Amniotic stem cell (primary cell): Measurements from ENCODE around the gene HAUS2.
"Not testable (repeated sequence)": the region's sequence is repeated elsewhere in the genome, so short reads cannot be mapped to it uniquely, and the experiment has no call there.

ENCODE experiments used
- DNase-seq: peaks from one replicate; lab custom pipeline; 2025; lab: John Stamatoyannopoulos, UW

HAUS2 gene

DNA sequence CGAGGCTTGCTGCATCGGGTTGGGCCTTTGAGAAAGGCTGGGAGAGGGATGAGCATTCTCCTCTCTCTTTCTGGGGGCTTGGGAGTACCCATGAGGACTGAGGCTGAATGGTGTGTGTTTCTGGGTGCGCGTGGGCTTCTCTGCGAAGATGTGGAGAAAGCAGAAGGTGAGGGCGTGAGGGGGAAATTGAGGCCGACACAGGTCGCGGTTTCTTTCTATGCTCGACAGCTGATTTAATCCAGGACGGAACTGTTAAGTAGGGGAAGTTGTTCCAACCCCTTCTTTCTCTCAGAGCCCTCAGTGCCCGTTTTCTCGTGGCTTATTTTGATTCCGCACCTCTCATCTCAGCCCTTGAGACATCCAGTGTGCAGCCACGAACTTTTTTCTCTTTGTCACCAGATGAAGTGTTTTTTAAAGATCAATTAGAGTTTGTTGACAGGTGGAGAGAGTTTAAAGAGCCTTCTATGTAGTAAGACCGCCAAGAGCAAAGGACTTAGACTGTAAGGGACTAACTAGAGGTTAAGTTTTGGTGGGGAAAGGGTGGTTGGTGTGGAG, 27.5 kb downstream of the HAUS2 start:
- no peak for DNase-seq

DNA sequence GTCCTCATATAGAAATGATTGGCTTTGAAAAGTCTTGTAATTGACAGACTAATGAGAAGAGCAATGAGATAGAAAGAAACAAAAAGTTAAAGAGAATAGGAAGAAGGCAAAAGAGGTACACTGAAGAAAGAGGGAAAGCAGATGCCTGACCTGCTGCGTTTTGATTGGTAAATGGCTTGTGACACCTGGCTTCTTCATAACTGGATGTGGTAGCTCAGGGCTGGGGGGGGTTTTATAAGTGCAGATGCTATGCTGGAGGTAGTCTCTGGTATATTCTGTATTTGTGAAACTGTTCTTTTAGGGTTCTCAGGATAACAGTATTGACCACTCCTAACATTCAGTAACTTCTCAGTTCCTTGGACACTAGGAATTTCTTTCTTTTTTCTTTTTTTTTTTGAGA, 28.1 kb downstream of the HAUS2 start:
- no peak for DNase-seq

DNA sequence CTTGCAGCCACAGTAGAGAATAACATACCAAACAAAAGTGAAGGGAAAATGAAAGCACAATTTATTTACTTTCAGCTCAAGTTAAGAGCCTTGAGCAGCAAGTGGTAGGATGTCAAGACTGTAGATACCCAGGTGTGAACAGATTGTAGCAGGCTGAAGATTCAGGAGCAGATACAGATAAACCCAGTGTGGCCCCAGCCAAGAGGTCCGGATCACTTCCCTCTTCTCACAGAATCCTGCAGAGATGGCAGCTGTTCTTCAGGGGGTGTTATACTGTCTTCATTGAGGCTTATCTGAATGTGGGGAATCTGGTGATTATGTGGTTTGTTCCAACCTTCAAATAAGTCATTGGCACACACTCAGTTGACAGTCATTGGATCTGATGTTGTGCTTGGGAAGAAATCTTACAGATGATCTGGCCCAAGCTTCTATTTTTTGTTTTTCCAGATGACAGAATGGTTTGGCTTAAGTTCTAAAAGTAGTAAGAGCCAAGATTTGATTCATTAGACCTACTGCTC, 28.9 kb downstream of the HAUS2 start:
- DNase-seq = no peak

GRCh38 chr15:42578984-42579537, 30.4 kb downstream of the HAUS2 start:
- no peak for DNase-seq

DNA sequence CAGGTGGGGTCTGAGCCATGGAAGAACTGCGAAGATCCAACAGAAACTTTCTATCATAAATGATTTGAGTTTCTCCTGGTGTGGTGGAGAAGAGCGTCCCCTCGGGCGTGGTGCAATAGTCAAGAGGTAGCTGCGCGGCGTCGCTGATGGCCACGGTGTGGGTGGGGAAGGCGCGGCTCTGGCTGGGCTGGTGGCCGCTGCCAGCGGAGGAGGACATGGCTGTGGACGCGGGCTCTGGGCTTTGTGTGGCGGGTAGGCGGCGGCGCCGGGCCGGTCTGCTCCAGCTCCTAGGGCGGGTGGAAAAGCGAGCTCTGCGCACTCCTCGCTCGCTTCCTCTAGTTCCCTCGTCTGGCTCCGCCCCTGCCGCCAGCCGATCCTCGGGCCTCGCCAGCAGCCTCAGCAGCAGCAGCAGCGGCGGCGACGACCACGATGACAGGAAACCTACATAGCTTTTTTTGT, 32.7 kb downstream of the HAUS2 start:
- DNase-seq = peak; percentile 70

DNA sequence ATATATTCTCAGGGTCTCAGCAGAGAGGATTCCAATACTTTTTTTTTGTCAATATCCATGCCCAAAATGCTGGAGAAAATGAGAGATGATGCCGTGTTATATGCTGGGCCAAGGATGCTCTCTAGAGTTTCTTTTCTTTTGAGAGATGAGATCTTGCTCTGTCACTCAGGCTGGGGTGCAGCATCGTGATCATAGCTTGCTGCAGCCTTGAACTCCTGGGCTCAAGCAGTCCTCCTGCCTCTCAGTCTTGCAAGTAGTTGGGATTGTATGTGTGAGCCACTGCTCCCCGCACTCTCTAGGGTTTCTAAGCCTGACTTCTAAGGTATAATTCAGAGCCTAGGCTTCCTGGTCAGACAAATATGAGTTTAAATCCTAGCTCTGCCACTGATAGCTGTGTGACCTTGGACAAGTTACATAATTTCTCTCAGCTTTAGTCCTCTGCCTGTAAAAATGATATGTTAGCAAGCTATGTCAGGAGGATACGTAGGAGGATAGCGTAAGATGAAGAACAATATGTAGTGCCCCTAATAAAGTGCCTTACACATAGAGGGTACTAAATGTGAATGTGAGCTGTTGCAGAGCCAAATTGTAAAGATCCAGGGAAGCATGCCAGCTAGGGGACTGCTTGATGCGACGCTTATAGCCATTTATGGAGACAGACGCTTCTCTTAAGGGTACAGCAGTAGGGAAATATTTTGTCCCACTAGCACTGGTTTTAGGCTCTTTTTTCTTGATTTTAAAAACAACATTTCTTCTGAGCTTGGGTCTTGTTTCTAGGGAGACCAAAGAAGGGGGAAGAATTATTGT, 34.1 kb downstream of the HAUS2 start:
- DNase-seq = no peak

DNA sequence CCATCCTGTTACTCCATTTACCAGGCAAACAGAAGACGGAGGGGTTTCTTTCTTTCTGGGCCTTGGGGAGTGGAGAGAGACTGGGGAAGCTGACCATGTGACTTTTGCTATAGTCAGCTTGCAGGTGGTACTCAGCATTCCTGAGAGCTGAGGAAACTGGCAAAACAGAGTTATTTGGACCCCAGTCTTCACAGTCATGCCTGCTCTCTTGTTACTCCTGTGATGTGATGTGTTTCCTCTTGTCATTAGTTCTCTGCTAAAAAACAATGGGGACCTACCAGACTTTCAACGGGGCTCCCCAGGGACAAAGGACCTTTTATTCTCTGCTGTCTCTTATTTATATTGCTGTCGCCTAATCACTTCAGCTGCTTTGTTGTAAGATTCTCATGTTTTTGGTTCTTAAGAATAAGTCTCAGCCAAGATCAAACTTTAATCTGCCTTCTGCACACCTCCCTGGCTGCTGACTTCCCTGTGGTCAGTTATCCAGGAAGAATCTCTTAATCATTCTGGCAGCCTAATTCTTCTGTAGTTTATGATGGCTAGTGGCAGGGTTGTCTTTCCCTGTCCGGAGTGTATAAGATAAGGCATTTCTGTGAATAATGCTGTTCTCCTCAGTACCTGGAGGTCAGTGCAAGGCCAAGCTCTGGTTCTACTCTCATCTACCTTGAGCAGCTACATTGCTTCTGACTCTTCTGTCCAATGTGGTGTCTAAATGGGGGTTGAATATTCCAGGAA, 35.6 kb downstream of the HAUS2 start:
- DNase-seq = no peak

DNA sequence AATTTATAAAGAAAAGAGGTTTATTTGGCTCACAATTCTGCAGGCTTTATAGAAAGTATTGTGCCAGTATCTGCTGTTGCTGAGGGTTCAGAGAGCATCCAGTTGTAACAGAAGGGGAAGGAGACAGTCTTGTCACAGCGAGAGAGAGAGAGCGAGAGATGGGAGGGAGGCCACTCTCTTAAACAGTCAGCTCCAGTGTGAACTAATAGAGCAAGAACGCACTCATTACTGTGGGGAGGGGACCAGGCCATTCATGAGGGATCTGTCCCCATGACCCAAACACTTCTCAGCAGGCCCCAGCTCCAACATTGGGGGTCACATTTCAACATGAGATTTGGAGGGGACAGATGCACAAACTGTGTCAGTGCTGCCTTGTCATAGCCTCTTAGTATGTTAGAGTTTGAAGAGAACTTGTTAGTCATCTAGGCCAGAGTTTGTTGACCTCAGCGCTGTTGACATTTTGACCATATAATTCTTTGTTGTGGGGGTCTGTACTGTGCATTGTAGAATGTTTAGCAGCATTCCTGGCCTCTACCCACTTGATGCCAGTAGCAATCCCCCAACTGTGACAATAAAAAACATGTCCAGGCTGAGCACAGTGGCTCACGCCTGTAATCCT, 42.1 kb downstream of the HAUS2 start:
- no peak for DNase-seq

DNA sequence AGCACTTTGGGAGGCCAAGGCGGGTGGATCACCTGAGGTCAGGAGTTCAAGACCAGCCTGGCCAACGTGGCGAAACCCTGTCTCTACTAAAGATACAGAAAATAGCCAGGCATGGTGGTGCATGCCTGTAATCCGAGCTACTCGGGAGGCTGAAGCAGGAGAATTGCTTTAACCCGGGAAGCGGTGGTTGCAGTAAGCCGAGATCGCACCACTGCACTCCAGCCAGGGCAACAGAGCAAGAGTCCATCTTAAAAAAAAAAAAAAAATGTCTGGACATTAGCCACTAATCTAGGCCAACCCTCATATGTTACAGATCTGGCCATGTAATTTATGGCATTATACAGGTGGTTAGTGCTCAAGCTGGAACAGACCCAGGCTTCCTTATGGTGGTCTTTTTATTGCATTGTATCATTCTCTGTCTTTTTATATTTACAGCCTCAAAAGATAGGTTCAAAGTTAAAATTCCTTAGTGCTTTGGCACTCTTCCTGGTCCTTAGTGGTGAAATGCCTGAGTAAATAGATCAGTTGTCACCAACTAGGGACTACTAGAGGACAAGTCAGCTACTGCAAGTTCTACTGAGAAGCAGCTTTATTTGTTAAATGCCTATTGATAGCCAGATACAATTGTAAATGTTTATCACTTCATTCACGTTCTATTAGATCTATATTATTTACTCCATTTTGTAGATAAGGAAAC, 42.7 kb downstream of the HAUS2 start:
- no peak for DNase-seq

- no peak for DNase-seq
These were observed 44.1 kb downstream of the HAUS2 start for GRCh38 chr15:42592716-42593115.

GRCh38 chr15:42593143-42593542, 44.5 kb downstream of the HAUS2 start:
- no peak for DNase-seq

GRCh38 chr15:42594095-42594494, 45.5 kb downstream of the HAUS2 start:
- DNase-seq = no peak

DNA sequence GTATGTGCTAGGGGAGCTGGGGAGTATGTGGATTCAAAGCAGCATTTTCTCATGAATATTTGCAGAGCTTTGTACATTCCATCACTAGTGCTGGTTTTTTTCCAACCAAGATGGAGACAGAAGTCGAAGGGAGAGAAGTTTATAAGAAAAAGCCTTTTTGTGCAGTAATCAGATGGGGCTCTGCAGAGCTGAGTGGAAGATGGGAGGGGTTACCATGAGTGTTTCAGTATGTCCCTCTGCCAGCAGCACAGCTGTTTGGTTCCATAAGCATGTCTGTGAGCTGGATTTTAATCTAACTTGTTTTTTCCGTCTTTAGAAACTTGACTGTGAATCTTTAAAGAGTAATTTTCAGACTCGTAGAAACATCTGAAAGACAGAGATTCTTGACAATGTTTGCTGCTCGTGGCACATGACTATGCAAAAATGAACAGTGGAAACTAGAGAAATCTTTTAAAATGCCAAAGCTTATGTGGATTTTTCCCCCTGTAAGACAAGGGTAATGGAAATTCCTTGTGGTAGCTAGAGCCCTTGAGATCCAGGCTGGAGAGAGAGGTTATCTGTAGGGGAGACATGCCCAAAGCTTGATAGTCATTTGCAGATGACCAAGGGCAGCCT, 47.1 kb downstream of the HAUS2 start:
- no peak for DNase-seq

GRCh38 chr15:42601316-42601715, 52.7 kb downstream of the HAUS2 start:
- not testable (repeated sequence) for DNase-seq

DNA sequence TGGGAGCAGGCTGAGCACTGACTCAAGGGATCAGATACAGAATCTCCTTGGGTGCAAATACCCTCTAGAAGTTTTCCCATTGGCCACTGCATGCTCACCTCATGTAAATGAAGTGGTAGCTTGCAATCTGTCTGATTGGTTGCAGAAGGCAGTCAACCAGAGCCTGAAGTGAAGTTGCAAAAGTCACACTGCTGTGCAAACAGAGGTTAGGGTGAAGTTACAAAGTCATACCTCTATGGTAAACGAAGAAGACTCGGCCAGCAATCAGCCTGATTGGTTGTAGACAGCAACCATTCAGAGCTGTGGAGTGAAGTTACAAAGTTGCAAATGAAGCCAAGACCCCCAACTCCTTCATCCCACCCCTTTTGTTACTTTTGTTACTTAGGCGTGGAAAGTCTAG, 53.9 kb downstream of the HAUS2 start:
- DNase-seq = no peak

DNA sequence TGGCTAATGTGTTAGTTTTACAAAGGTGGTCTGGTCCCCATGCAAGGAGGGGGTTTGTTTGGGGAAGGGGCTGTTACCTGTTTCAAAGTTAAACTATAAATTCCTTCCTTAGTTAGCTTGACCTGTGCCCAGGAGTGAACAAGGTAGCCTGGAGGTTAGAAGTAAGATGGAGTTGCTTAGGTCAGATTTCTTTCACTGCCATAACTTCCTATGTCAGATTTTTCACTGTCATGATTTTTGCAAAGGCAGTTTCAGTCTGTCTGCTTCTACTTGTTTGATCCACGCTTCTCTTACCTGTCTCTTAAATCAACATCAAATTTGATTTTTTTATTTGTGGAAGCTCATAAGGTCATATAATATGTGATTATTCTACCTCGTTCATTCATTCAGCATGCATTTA, 55.3 kb downstream of the HAUS2 start:
- no peak for DNase-seq

DNA sequence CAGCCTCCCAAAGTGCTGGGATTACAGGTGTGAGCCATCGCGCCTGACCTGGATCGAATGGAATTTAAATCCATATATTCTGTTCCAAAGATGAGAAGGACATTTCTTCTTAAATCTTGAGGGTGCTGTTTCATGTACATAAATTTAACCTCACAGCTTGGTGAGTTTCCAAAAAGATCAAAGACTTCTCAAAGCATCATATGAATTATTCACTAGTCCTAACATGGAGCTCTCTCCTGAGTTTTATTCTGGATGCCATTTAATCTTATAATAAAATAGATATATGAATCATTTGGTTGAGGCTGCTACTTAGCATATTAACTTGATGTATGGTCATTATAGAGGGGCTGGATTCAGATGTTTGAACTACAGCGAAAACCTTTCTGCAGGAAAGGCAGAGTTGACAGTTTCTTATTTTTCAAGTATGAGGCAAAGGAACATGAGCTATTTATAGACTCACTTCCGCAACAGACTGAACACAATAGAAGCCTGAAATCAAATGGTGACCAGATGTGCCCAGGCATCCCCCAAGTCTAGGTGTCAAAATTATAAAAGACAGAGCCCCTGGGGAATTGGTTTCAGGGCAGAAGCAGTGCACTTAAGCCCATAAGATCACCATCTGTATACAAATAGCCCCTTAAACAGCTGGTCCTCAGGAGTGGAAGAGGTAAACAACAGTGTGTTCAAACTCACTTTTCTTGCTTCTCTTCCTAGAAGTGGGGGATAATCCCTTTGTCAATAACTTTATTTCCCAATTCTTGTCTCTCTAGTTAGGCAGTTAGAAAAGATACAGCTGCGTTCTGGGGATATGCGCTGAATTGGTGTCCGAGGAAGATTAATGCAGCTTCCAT, 56.5 kb downstream of the HAUS2 start:
- no peak for DNase-seq

DNA sequence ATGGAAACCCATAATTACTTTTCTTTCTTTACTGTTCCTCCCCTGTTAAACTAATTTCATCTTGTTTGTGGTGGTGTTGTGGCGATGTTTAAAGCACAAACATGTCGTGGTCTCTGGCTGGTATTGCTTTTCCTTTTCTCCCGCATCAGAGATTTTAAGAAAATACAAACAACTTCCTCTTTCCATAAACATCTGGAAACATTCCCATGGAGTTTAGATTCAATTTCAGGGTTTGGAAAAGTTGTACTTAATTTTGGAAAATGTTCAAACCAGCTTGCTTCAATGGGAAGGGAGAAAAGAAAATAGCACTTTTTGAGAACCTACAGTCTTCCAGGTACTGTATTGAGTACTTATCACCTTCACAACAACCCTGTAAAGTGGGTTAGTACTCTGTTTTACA, 57.2 kb downstream of the HAUS2 start:
- DNase-seq = no peak

DNA sequence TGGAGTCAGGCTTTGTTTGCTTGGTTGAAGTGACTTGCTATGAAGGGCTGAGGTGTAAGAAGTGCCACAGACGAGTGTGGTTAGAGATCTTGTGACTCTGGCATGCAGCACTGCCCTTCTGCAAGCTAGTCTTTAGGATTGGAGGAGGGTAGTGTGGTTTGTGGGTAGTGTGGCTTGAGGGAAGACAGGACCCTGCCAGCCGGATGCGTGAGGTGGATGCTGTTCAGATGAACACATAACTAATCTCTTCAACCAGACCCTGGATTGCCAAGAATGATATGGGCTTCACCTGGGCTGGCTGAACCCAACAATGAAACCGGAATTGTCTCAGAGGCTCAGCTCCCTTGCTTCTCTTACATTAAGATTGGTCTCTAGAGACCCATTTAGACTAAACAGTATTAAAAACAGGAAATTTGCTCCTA, 59.5 kb downstream of the HAUS2 start:
- no peak for DNase-seq
